H1 (cell line): Measurements from ENCODE around the gene TAF6. TPM values are rescaled to one million over a fixed set of nuclear protein-coding genes. Genes with fewer than 3 reads are reported as not detected.

ENCODE experiments used
- ASH2L ChIP-seq: fragments of 200-600, 300-600 bp; sonication (generic); IDR thresholded peaks from one replicate; pipeline ENCODE4 v1.7.1; 2017; ENCODE audit warnings: low read length
- BACH1 ChIP-seq: IDR thresholded peaks from 2 replicates; pipeline ENCODE4 v1.6.1; 2012; ENCODE audit warnings: low read length, improper control_type of control experiment
- CBX5 ChIP-seq: fragments of 300-800, 300-1000 bp; sonication (generic); IDR thresholded peaks from 2 replicates; pipeline ENCODE4 v1.7.1; 2016; ENCODE audit warnings: antibody characterized with exemption, low read length, low read depth
- CBX8 ChIP-seq: fragments of 300-800, 300-1000 bp; sonication (generic); IDR thresholded peaks from 2 replicates; pipeline ENCODE4 v1.7.1; 2016; ENCODE audit warnings: low read depth, low read length, borderline replicate concordance
- CHD1 ChIP-seq: IDR thresholded peaks from 2 replicates; pipeline ENCODE4 v1.6.1; 2012; ENCODE audit warnings: low read depth, low read length, improper control_type of control experiment
- CHD2 ChIP-seq: IDR thresholded peaks from 2 replicates; pipeline ENCODE4 v1.6.1; 2012; ENCODE audit warnings: low read length, improper control_type of control experiment
- CTBP2 ChIP-seq: IDR thresholded peaks from 2 replicates; pipeline ENCODE4 v1.7.0; 2011; ENCODE audit warnings: borderline replicate concordance, mild to moderate bottlenecking, moderate library complexity, mixed read lengths, low read length; ENCODE audit not compliant: insufficient read depth, insufficient read length
- CTCF ChIP-seq, 3 experiments: IDR thresholded peaks; 1 replicate in 2 of 3; 2 replicates in 1 of 3; pipeline versions ENCODE4 v1.5.1 to v1.6.1; 2011; ENCODE audit warnings: low read length in 3 of 3, mild to moderate bottlenecking in 3 of 3, inconsistent platforms in 2 of 3, low read depth in 1 of 3, moderate library complexity in 1 of 3; ENCODE audit not compliant: insufficient read depth in 1 of 3; ENCODE audit errors: control extremely low read depth in 1 of 3
- E2F6 ChIP-seq: IDR thresholded peaks from 2 replicates; pipeline ENCODE4 v1.6.1; 2012; ENCODE audit warnings: inconsistent platforms
- EZH2 ChIP-seq: fragments of 200-600 bp; sonication (generic); IDR thresholded peaks from 2 replicates; pipeline ENCODE4 v1.7.1; 2012; ENCODE audit warnings: low read depth, mild to moderate bottlenecking, moderate library complexity, low read length, inconsistent platforms; ENCODE audit not compliant: severe bottlenecking
- FOSL1 ChIP-seq: IDR thresholded peaks from 2 replicates; pipeline ENCODE4 v1.6.1; 2011; ENCODE audit warnings: mild to moderate bottlenecking, low read depth, low read length, moderate library complexity; ENCODE audit not compliant: insufficient read depth
- GABPA ChIP-seq: IDR thresholded peaks from 2 replicates; pipeline ENCODE4 v1.6.1; 2011; ENCODE audit warnings: mild to moderate bottlenecking, low read length, moderate library complexity, borderline replicate concordance; ENCODE audit not compliant: insufficient read depth
- GTF2F1 ChIP-seq: IDR thresholded peaks from 2 replicates; pipeline ENCODE4 v1.6.1; 2012; ENCODE audit warnings: low read depth, low read length, improper control_type of control experiment, borderline replicate concordance
- NANOG ChIP-seq: IDR thresholded peaks from 2 replicates; pipeline ENCODE4 v1.6.1; 2011; ENCODE audit warnings: low read length, low read depth, mild to moderate bottlenecking, inconsistent platforms; ENCODE audit not compliant: insufficient read depth, poor library complexity, severe bottlenecking
- PHF8 ChIP-seq: fragments of 200-600 bp; sonication (generic); conservative IDR thresholded peaks from 2 replicates; pipeline ENCODE4 v1.7.1; 2012; ENCODE audit warnings: low read depth, mild to moderate bottlenecking, inconsistent platforms, low read length, moderate library complexity
- POLR2AphosphoS5 ChIP-seq: IDR thresholded peaks from 2 replicates; pipeline ENCODE4 v1.6.1; 2011; ENCODE audit warnings: low read depth, low read length
- RFX5 ChIP-seq: IDR thresholded peaks from 2 replicates; pipeline ENCODE4 v1.6.1; 2011; ENCODE audit warnings: low read depth, low read length, improper control_type of control experiment, borderline replicate concordance
- SIRT6 ChIP-seq: IDR thresholded peaks from one replicate; pipeline ENCODE4 v1.7.1; 2012; ENCODE audit warnings: low read length, inconsistent platforms
- SIX5 ChIP-seq: IDR thresholded peaks from 2 replicates; pipeline ENCODE4 v1.6.1; 2011; ENCODE audit warnings: mild to moderate bottlenecking, low read depth, low read length
- SP2 ChIP-seq: IDR thresholded peaks from 2 replicates; pipeline ENCODE4 v1.6.1; 2012; ENCODE audit warnings: mild to moderate bottlenecking, low read length, inconsistent platforms
- TCF12 ChIP-seq: IDR thresholded peaks from 2 replicates; pipeline ENCODE4 v1.6.1; 2011; ENCODE audit warnings: low read depth, mild to moderate bottlenecking, low read length
- ZNF274 ChIP-seq: IDR thresholded peaks from 2 replicates; pipeline ENCODE4 v1.7.0; 2012; ENCODE audit warnings: low read length, borderline replicate concordance; ENCODE audit errors: extremely low read depth
- polyA plus RNA-seq, 7 experiments: library from polyadenylated mRNA; depleted of rRNA in 3 of 7; stranded (reverse) in 5 of 7; unstranded in 2 of 7; fragments of >200 nt in 5 of 7; fragments of 200-250 nt in 2 of 7; gene quantifications; 1 replicate in 5 of 7; 2 replicates in 1 of 7; 4 replicates in 1 of 7; pipeline versions ENCODE4 v1.2.1 to v1.2.3, GENCODE V29; 2011 to 2013; ENCODE audit warnings: missing spikeins in 2 of 7, mixed read lengths in 2 of 7
- total RNA-seq: library from RNA; stranded (reverse); fragmentation: NEBNext Ultra II Directional; extraction: Animal tissue kit (Norgen Biotek cat#: 25700); gene quantifications from 2 replicates; pipeline ENCODE4 v1.2.1, GENCODE V29; 2021

Gene TAF6
- total and polyA plus RNA-seq, 2 of the 8 experiments (the other 6 are each of a cell fraction or from before 2014, with no cell fraction given): 66.7 to 101 TPM

- TF ChIP-seq NANOG (no peak), CTBP2 (no peak), POLR2AphosphoS5 (peak; percentile 32), SIRT6 (no peak), SIX5 (no peak), ZNF274 (no peak), FOSL1 (no peak), CTCF (IDR thresholded peaks at IDR 0.05; ENCODE audit: control extremely low read depth in 1 of 3, insufficient read depth in 1 of 3, low read depth in 1 of 3, low read length in 3 of 3) (no peak), GABPA (no peak), E2F6 (no peak), CHD2 (no peak), CBX5 (no peak), PHF8 (no peak), ASH2L (no peak), EZH2 (no peak), CBX8 (no peak), TCF12 (0 out of 2 replicates have a peak, but pooled peaks have one; percentile 9), CHD1 (no peak), RFX5 (no peak), BACH1 (no peak), SP2 (no peak), GTF2F1 (peak; percentile 90)
These were observed 48.0 kb downstream of the TAF6 start (continued) for GRCh38 chr7:100071018-100071723.
